ENCODE data around the gene GPRC5C. TPM values are rescaled to one million over a fixed set of nuclear protein-coding genes. Genes with fewer than 3 reads are reported as not detected.
A peak's percentile ranks its signal among the peaks of the same experiment; 100 is the strongest.

Gene GPRC5C
- total RNA-seq, 1 experiment from 2014 or later = 15.5 TPM

- Histone ChIP-seq H3K79me1 (ENCODE audit: insufficient read depth, low read depth, low read length, poor library complexity, severe bottlenecking) (no peaks in the 10 kb centered on the region), H3K27me3 (ENCODE audit: insufficient read depth, low read length) (peaks cover under 1% of the 10 kb centered on the region), H2BK12ac (ENCODE audit: insufficient read length, low read depth, low read length) (no peak overlapping the region), H3T11ph (ENCODE audit: low read length) (no peak overlapping the region), H4K91ac (ENCODE audit: insufficient read length, low read depth, low read length) (no peak overlapping the region), H3K14ac (ENCODE audit: insufficient read depth, low read length) (peak overlapping the region; percentile 44), H4K20me1 (ENCODE audit: control insufficient read depth, insufficient read depth, insufficient read length) (no peaks in the 10 kb centered on the region), H2BK5ac (ENCODE audit: insufficient read length, low read length) (no peak overlapping the region), H3K9me3 (ENCODE audit: control insufficient read depth, low read depth, low read length) (no peaks in the 10 kb centered on the region), H2BK15ac (ENCODE audit: low read depth, low read length) (no peak overlapping the region), H3K79me2 (ENCODE audit: insufficient read depth, low read length) (no peaks in the 10 kb centered on the region), H3K4ac (ENCODE audit: low read depth, low read length) (no peak overlapping the region), H3K9ac (ENCODE audit: extremely low read depth, insufficient read length, low read length) (no peak overlapping the region), H3K18ac (ENCODE audit: insufficient read length, low read depth, low read length) (peak overlapping the region; percentile 77), H2BK20ac (ENCODE audit: low read depth, low read length, poor library complexity, severe bottlenecking) (no peak overlapping the region), H2AK5ac (ENCODE audit: insufficient read length, low read length) (no peak overlapping the region), H4K5ac (ENCODE audit: insufficient read length, low read depth, low read length) (no peak overlapping the region), H3K23ac (ENCODE audit: insufficient read length, low read depth, low read length) (no peak overlapping the region), H3K4me2 (ENCODE audit: insufficient read depth, insufficient read length, low read length) (peak overlapping the region; percentile 60), H2BK120ac (ENCODE audit: low read depth, low read length, poor library complexity, severe bottlenecking) (no peak overlapping the region), H2AFZ (ENCODE audit: low read length) (no peak overlapping the region), H3K4me1 (ENCODE audit: insufficient read depth, low read length) (peaks cover 8% of the 10 kb centered on the region; the same call in 1 of the 2 replicates), H3K56ac (ENCODE audit: insufficient read length, low read depth, low read length) (no peak overlapping the region), H4K8ac (replicated peaks; ENCODE audit: insufficient read length, low read depth, low read length) (no peak overlapping the region), H3K27ac (ENCODE audit: insufficient read length, low read depth, low read length) (no peak overlapping the region), H3K23me2 (ENCODE audit: insufficient read length, low read depth, low read length, poor library complexity, severe bottlenecking) (peaks cover 27% of the 10 kb centered on the region)
- no peaks in the 10 kb centered on the region for H3K9me3 Mint-ChIP-seq
- H3K27ac Mint-ChIP-seq = 0 out of 7 replicates have a peak overlapping the region, but pooled peaks of 1 of the 3 experiments have one; percentile 44
- TF ChIP-seq CTCF (conservative IDR thresholded peaks at IDR 0.05) = no peak
- H3K4me1 Mint-ChIP-seq = peaks cover 37 to 49% of the 10 kb centered on the region in 2 experiments
- peaks cover 0 to 6% (median 0%) of the 10 kb centered on the region in 3 experiments; a peak in 2 of 7 replicates for H3K36me3 Mint-ChIP-seq (ENCODE audit: insufficient read depth in 1 of 3, low read depth in 3 of 3)
- peak overlapping the region; percentile 67 to 90 for H3K4me3 Mint-ChIP-seq
- peaks cover 76% of the 10 kb centered on the region for H3K27me3 Mint-ChIP-seq (ENCODE audit: low read depth)
- WGBS (ENCODE audit: extremely low coverage, insufficient read length, low lambda C conversion rate) = no CpG with 5 or more reads among the region's 13 CpGs
- no peak for DNase-seq
Measured at GRCh38 chr17:74430385-74430705, 1.5 kb upstream of the GPRC5C start.

Measured in H9 (cell line).